WTC11 (cell line): ENCODE data around the gene RYR3.

Source experiments
- CREB1 ChIP-seq: sonication (generic); formaldehyde crosslinking; IDR thresholded peaks from 2 replicates; pipeline ENCODE4 v1.8.0; 2023; ENCODE audit warnings: mild to moderate bottlenecking, missing genetic modification reagents
- CTCF ChIP-seq: fragments of 200-600 bp; IDR thresholded peaks from 2 replicates; pipeline ENCODE4 v1.8.0; 2022; ENCODE audit warnings: antibody characterized with exemption
- E2F1 ChIP-seq: sonication (generic); formaldehyde crosslinking; IDR thresholded peaks from 2 replicates; pipeline ENCODE4 v1.8.0; 2022; ENCODE audit warnings: mild to moderate bottlenecking, missing genetic modification reagents
- MAX ChIP-seq: sonication (generic); formaldehyde crosslinking; IDR thresholded peaks from 2 replicates; pipeline ENCODE4 v1.8.0; 2022; ENCODE audit warnings: mild to moderate bottlenecking, missing genetic modification reagents
- SMAD3 ChIP-seq: sonication (generic); formaldehyde crosslinking; IDR thresholded peaks from 2 replicates; pipeline ENCODE4 v1.8.0; 2022; ENCODE audit warnings: missing genetic modification reagents, mild to moderate bottlenecking, borderline replicate concordance
- ZNF416 ChIP-seq: fragments of 250-450 bp; sonication (Bioruptor Pico); IDR thresholded peaks from 2 replicates; pipeline ENCODE4 v1.9.0; 2021; ENCODE audit warnings: mild to moderate bottlenecking, inconsistent platforms

- TF ChIP-seq CTCF (no peak), E2F1 (CRISPR knock-in tag) (no peak), MAX (CRISPR knock-in tag) (no peak), CREB1 (CRISPR knock-in tag) (no peak), ZNF416 (CRISPR knock-in tag) (no peak), SMAD3 (CRISPR knock-in tag) (no peak)
Measured at GRCh38 chr15:33500432-33501195, 189.8 kb downstream of the RYR3 start.
